Subcutaneous adipose tissue (tissue), 4 donors: ENCODE measurements around the gene FILIP1. TPM values are rescaled to one million over a fixed set of nuclear protein-coding genes. Genes with fewer than 3 reads are reported as not detected.

Experiments
- CTCF ChIP-seq: fragments of 450-650 bp; IDR thresholded peaks from one replicate; pipeline ENCODE4 v1.5.1; 2016; ENCODE audit warnings: low read depth, mild to moderate bottlenecking, control low read depth, antibody characterized with exemption, moderate library complexity
- total RNA-seq, 4 donors: library from RNA; depleted of rRNA; stranded (reverse); fragments of >200 nt; gene quantifications; one replicate each; pipeline ENCODE4 v1.1.0, GENCODE V29; 2016

Gene FILIP1
- total RNA-seq, 4 donors from 2014 or later = 3.4 to 16.2 (median 5.8) TPM

- no peak for TF ChIP-seq CTCF
Observed at GRCh38 chr6:75300531-75300855, 193.1 kb downstream of the FILIP1 start.

DNA sequence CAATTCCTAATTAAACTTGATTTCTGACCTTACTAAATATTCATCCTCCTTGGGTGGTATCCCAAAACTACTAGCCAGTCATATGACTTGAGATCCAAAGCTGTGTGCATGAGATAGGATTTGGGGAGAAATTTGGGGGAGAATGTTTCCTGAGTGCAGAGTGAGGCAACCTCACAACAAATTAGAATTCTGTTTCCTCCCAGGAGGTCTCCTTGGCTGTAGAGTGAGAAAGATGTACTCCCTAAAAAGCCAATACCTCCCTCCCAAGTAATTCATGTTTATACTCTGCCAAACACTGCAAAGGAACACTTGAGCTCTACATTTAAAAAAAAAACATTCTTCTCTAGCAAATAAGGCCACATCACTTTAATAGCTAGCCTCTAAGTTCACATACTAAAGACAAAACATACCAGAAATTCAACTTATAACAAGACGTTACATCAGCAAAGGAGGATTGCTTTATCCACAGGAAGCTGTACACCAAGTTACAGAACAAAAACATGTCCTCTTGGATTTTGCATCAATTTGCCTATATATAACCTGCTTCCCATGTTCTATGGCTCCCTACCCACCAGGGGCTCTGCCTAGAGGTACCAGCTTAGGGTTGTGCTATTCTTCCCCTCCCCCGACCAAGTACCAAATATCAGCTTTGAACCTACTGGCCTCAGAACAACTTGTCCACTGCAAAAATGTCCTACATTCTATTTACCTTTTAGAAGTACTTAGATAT is 193.6 kb downstream of the FILIP1 start:
- TF ChIP-seq CTCF = no peak

GRCh38 chr6:75296811-75297779 is 196.5 kb downstream of the FILIP1 start:
- TF ChIP-seq CTCF = no peak

DNA sequence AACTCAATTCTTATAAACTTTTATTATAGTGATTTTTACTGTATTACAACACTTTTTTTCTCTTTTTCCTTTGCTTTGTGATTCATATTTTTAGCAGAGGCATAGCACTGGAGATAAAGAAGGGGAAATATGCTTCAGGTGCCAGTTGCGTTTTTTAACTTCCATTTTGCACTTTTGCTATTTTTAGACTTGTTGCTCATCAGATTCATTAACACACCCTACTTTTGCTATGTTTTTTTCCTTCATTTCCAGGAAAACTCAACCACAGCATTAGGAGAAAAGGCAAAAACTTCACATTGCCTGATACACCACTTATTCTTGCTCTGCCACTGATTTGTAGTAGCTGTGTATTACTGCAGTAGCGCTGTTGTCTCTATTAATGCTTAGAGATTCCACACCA is 201.0 kb downstream of the FILIP1 start:
- TF ChIP-seq CTCF = no peak

- no peak for TF ChIP-seq CTCF
Observed at GRCh38 chr6:75291744-75292143, 201.9 kb downstream of the FILIP1 start.

DNA sequence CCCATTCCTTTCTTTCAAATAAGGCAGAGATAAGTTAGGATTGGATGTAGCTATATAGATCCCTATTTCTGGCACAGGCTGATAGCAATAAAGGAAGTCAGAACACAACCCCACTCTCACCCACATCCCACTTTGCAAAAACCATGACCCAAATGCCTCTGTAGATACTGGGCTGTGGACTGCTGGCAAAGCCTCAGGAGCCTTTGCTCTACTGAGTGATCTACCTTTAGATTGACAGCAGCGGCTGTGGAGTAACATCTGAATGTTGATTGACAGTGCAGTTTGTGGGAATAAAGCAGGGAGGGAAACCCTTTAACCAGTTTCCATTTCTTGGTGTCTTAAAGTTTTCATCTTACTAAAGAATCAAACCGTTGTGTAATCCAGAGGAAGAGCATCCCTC is 202.3 kb downstream of the FILIP1 start:
- TF ChIP-seq CTCF = no peak
